NCI-H2171 (cell line): ENCODE data around the gene CCDC169.
A peak's percentile ranks its signal among the peaks of the same experiment; 100 is the strongest.
"Not testable (repeated sequence)": the region's sequence is repeated elsewhere in the genome, so short reads cannot be mapped to it uniquely, and the experiment has no call there.

ENCODE experiments used
- DNase-seq: peaks from one replicate; lab custom pipeline; 2025; lab: John Stamatoyannopoulos, UW

CCDC169 gene

GRCh38 chr13:36297366-36298338, at the start of gene CCDC169:
TSS of gene CCDC169 (minus strand) at chr13:36297814. CDS start at chr13:36297719, 95 bp downstream.
- peak; percentile 21 for DNase-seq

- DNase-seq = peak; percentile 65
Observed at GRCh38 chr13:36346222-36347083, 48.8 kb upstream of the CCDC169 start, which contains the start of gene SPART. TSS of gene SPART (minus strand) at chr13:36346394. CDS start at chr13:36335830, 10,564 bp downstream.

GRCh38 chr13:36345438-36346221, 48.0 kb upstream of the CCDC169 start:
- no peak for DNase-seq

- no peak for DNase-seq
Observed at GRCh38 chr13:36344886-36345437, 47.3 kb upstream of the CCDC169 start.

GRCh38 chr13:36344173-36344572, 46.6 kb upstream of the CCDC169 start:
- no peak for DNase-seq

GRCh38 chr13:36343766-36344165, 46.2 kb upstream of the CCDC169 start:
- DNase-seq = no peak

GRCh38 chr13:36342715-36343114, 45.1 kb upstream of the CCDC169 start:
- no peak for DNase-seq

- DNase-seq = no peak
Observed at GRCh38 chr13:36341718-36342117, 44.1 kb upstream of the CCDC169 start.

GRCh38 chr13:36339600-36340155, 42.1 kb upstream of the CCDC169 start:
- DNase-seq = no peak

- DNase-seq = no peak
Observed at GRCh38 chr13:36337938-36338641, 40.5 kb upstream of the CCDC169 start.

- DNase-seq = no peak
Observed at GRCh38 chr13:36332986-36333385, 35.4 kb upstream of the CCDC169 start.

GRCh38 chr13:36332255-36332654, 34.6 kb upstream of the CCDC169 start:
- not testable (repeated sequence) for DNase-seq

- no peak for DNase-seq
Observed at GRCh38 chr13:36331280-36331679, 33.7 kb upstream of the CCDC169 start.

GRCh38 chr13:36329361-36329760, 31.7 kb upstream of the CCDC169 start:
- DNase-seq = no peak

GRCh38 chr13:36328821-36329220, 31.2 kb upstream of the CCDC169 start:
- DNase-seq = no peak

GRCh38 chr13:36325912-36326311, 28.3 kb upstream of the CCDC169 start:
- no peak for DNase-seq

GRCh38 chr13:36324881-36325280, 27.3 kb upstream of the CCDC169 start:
- not testable (repeated sequence) for DNase-seq

- no peak for DNase-seq
Observed at GRCh38 chr13:36323951-36324566, 26.4 kb upstream of the CCDC169 start.

GRCh38 chr13:36323408-36323807, 25.8 kb upstream of the CCDC169 start:
- DNase-seq = no peak

- not testable (repeated sequence) for DNase-seq
Observed at GRCh38 chr13:36319793-36320192, 22.2 kb upstream of the CCDC169 start.
